ENCODE data around the gene ITGA2. TPM values are rescaled to one million over a fixed set of nuclear protein-coding genes. Genes with fewer than 3 reads are reported as not detected.

ITGA2 gene
- total and polyA plus RNA-seq, 9 of the 15 experiments (the other 6 are each of a cell fraction or from before 2014, with no cell fraction given): 0.01 to 0.09 (median 0.03) TPM; not detected in 5

- TF ChIP-seq RUNX1 (IDR thresholded peaks at IDR 0.05; ENCODE audit: low read depth) (no peak), NR2C1 (IDR thresholded peaks at IDR 0.05) (no peak), NR2C1 (tag; IDR thresholded peaks at IDR 0.05) (no peak), SIN3A (IDR thresholded peaks at IDR 0.05; ENCODE audit: borderline replicate concordance in 2 of 2, control insufficient read depth in 1 of 2, low read depth in 2 of 2, low read length in 2 of 2) (no peak), TCF7 (IDR thresholded peaks at IDR 0.05; ENCODE audit: borderline replicate concordance) (no peak), PHF21A (IDR thresholded peaks at IDR 0.05; ENCODE audit: borderline replicate concordance, low read depth) (no peak), DDX20 (tag; IDR thresholded peaks at IDR 0.05; ENCODE audit: low read depth) (no peak), RBM34 (IDR thresholded peaks at IDR 0.05; ENCODE audit: borderline replicate concordance, insufficient read depth, low read length) (no peak), ZBTB1 (CRISPR knock-in tag; IDR thresholded peaks at IDR 0.05; ENCODE audit: borderline replicate concordance, low read depth) (no peak), RBM14 (IDR thresholded peaks at IDR 0.05; ENCODE audit: borderline replicate concordance, insufficient read depth, low read depth, low read length) (no peak)
- TF ChIP-seq, protein P1, sequence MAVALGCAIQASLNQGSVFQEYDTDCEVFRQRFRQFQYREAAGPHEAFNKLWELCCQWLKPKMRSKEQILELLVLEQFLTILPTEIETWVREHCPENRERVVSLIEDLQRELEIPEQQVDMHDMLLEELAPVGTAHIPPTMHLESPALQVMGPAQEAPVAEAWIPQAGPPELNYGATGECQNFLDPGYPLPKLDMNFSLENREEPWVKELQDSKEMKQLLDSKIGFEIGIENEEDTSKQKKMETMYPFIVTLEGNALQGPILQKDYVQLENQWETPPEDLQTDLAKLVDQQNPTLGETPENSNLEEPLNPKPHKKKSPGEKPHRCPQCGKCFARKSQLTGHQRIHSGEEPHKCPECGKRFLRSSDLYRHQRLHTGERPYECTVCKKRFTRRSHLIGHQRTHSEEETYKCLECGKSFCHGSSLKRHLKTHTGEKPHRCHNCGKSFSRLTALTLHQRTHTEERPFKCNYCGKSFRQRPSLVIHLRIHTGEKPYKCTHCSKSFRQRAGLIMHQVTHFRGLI (CRISPR knock-in tag; IDR thresholded peaks at IDR 0.05): no peak
- TF ChIP-seq, protein P2, sequence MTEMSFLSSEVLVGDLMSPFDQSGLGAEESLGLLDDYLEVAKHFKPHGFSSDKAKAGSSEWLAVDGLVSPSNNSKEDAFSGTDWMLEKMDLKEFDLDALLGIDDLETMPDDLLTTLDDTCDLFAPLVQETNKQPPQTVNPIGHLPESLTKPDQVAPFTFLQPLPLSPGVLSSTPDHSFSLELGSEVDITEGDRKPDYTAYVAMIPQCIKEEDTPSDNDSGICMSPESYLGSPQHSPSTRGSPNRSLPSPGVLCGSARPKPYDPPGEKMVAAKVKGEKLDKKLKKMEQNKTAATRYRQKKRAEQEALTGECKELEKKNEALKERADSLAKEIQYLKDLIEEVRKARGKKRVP (CRISPR knock-in tag; IDR thresholded peaks at IDR 0.05): no peak
These were observed 45.3 kb upstream of the ITGA2 start (continued) for GRCh38 chr5:52943808-52944207.

Measured in K562 (cell line).